K562 (cell line): ENCODE data around the gene HS3ST3B1. TPM values are rescaled to one million over a fixed set of nuclear protein-coding genes. Genes with fewer than 3 reads are reported as not detected.

Experiments
- ATAC-seq: fragments of 200-7000 bp; cut with Tn5 transposase; 3 replicates; pipeline ENCODE4 v1.9.1; 2020; ENCODE audit warnings: moderate library complexity
- BruUV-seq: library from RNA; stranded (reverse); fragments of 400-500 nt; replicated peaks from 2 replicates; lab custom pipeline; 2021; lab: Mats Ljungman, UMichigan
- CTCF ChIA-PET: fragments of 300-600 bp; formaldehyde crosslinking; extraction: SDS; loops from one replicate; lab custom pipeline; 2021; ENCODE audit warnings: low intra/inter-chr PET ratio; lab: Yijun Ruan, JAX
- POLR2A ChIA-PET: fragments of 300-600, 350-650 bp; sonication (Branson Sonifier 250); formaldehyde crosslinking; extraction: SDS; loops from one replicate; lab custom pipeline; 2021; ENCODE audit warnings: antibody characterized with exemption, inconsistent platforms; lab: Yijun Ruan, JAX
- DNase-seq, 4 experiments: peaks; one replicate each; pipeline versions ENCODE4 v3.0.0 to v3.0.0-alpha.2; 2011 to 2018; ENCODE audit warnings: low spot score in 3 of 4, mixed read lengths in 3 of 4; ENCODE audit errors: extremely low read depth in 1 of 4
- FAIRE-seq: peaks from 2 replicates; lab custom pipeline; 2011; peaks lifted over from hg19 to GRCh38; lab: Jason Lieb, UNC
- H2AFZ ChIP-seq: 2 replicates; pipeline ENCODE4 v1.6.0; 2011; ENCODE audit warnings: low read depth, low read length, control low read depth, inconsistent platforms
- H3K27ac ChIP-seq: fragments of 200-600 bp; 3 replicates; pipeline ENCODE4 v1.8.0; 2011; ENCODE audit warnings: low read depth, mild to moderate bottlenecking, control low read depth, inconsistent platforms, low read length, moderate library complexity, mixed read lengths; ENCODE audit errors: extremely low read depth
- H3K27me3 ChIP-seq, 2 experiments: fragments of 300-600 bp in 1 of 2; 2 replicates in 1 of 2; 3 replicates in 1 of 2; pipeline versions ENCODE4 v1.6.0 to v1.8.0; 2011; ENCODE audit warnings: inconsistent platforms in 2 of 2, low read length in 2 of 2, mild to moderate bottlenecking in 1 of 2, mixed read lengths in 1 of 2, moderate library complexity in 1 of 2; ENCODE audit not compliant: control insufficient read depth in 2 of 2, insufficient read depth in 2 of 2
- H3K36me3 ChIP-seq: fragments of 300-600 bp; 3 replicates; pipeline ENCODE4 v1.8.0; 2011; ENCODE audit warnings: mild to moderate bottlenecking, low read length, inconsistent platforms; ENCODE audit not compliant: control insufficient read depth, insufficient read depth
- H3K4me1 ChIP-seq, 2 experiments: fragments of 200-600 bp in 1 of 2; replicated peaks in 1 of 2; 2 replicates in 1 of 2; 3 replicates in 1 of 2; pipeline versions ENCODE4 v1.5.1 to v1.8.0; 2011; ENCODE audit warnings: inconsistent platforms in 2 of 2, low read length in 2 of 2, mild to moderate bottlenecking in 1 of 2, mixed read lengths in 1 of 2, moderate library complexity in 1 of 2; ENCODE audit not compliant: control insufficient read depth in 2 of 2, insufficient read depth in 2 of 2
- H3K4me2 ChIP-seq: 2 replicates; pipeline ENCODE4 v1.6.1; 2011; ENCODE audit warnings: low read length, control low read depth, inconsistent platforms, mixed read lengths; ENCODE audit not compliant: insufficient read depth
- H3K4me3 ChIP-seq: fragments of 200-600 bp; sonication (generic), shearing (Covaris generic); 2 replicates; pipeline ENCODE4 v1.5.1; 2016; ENCODE audit warnings: control low read depth, inconsistent platforms
- H3K79me2 ChIP-seq: fragments of 200-600 bp; 3 replicates; pipeline ENCODE4 v1.8.0; 2011; ENCODE audit warnings: low read length, inconsistent platforms; ENCODE audit not compliant: control insufficient read depth, insufficient read depth
- H3K9ac ChIP-seq, 2 experiments: 2 replicates each; pipeline versions ENCODE4 v1.6.0 to v1.6.1; 2011; ENCODE audit warnings: low read depth in 2 of 2, low read length in 2 of 2, control low read depth in 1 of 2, inconsistent platforms in 1 of 2, mild to moderate bottlenecking in 1 of 2, mixed read lengths in 1 of 2; ENCODE audit not compliant: insufficient read depth in 1 of 2
- H3K9me1 ChIP-seq: one replicate; pipeline ENCODE4 v1.6.0; 2011; ENCODE audit warnings: inconsistent platforms, mild to moderate bottlenecking, low read length, moderate library complexity; ENCODE audit not compliant: control insufficient read depth, insufficient read depth
- H3K9me3 ChIP-seq: replicated peaks from 2 replicates; pipeline ENCODE4 v1.5.1; 2011; ENCODE audit warnings: low read depth, low read length, inconsistent platforms; ENCODE audit not compliant: control insufficient read depth, insufficient read depth
- H4K20me1 ChIP-seq: replicated peaks from 2 replicates; pipeline ENCODE4 v1.6.1; 2011; ENCODE audit warnings: low read length, inconsistent platforms, mixed read lengths; ENCODE audit not compliant: control insufficient read depth, insufficient read depth
- ARHGAP35 ChIP-seq: fragments of 450-650 bp; IDR thresholded peaks from 2 replicates; pipeline ENCODE4 v1.6.1; 2018; ENCODE audit not compliant: partially characterized antibody
- BHLHE40 ChIP-seq: IDR thresholded peaks from 2 replicates; pipeline ENCODE4 v1.6.1; 2011; ENCODE audit warnings: low read length, improper control_type of control experiment
- CBX3 ChIP-seq, 2 experiments: IDR thresholded peaks; 1 replicate in 1 of 2; 2 replicates in 1 of 2; pipeline ENCODE4 v1.6.1; 2012; ENCODE audit warnings: inconsistent platforms in 2 of 2, low read length in 2 of 2, borderline replicate concordance in 1 of 2, control low read depth in 1 of 2
- CC2D1A ChIP-seq: fragments of 450-650 bp; IDR thresholded peaks from 2 replicates; pipeline ENCODE4 v1.6.1; 2017; ENCODE audit warnings: mild to moderate bottlenecking
- GABPB1 ChIP-seq: sonication (generic); formaldehyde crosslinking; IDR thresholded peaks from 2 replicates; pipeline ENCODE4 v1.8.0; 2022; ENCODE audit warnings: mild to moderate bottlenecking, missing genetic modification reagents
- KLF13 ChIP-seq: fragments of 450-650 bp; IDR thresholded peaks from 2 replicates; pipeline ENCODE4 v1.6.1; 2016; ENCODE audit warnings: missing genetic modification characterization, low read depth, mild to moderate bottlenecking, missing compliant biosample characterization, moderate library complexity, borderline replicate concordance
- L3MBTL2 ChIP-seq: fragments of 450-650 bp; IDR thresholded peaks from 2 replicates; pipeline ENCODE4 v1.6.1; 2016; ENCODE audit warnings: mild to moderate bottlenecking, moderate library complexity
- RNF2 ChIP-seq: sonication (generic); IDR thresholded peaks from 2 replicates; pipeline ENCODE4 v1.6.1; 2016
- SP1 ChIP-seq: sonication (generic); formaldehyde crosslinking; IDR thresholded peaks from 2 replicates; pipeline ENCODE4 v1.8.1; 2022; ENCODE audit warnings: mild to moderate bottlenecking, missing genetic modification reagents
- ZC3H11A ChIP-seq: IDR thresholded peaks from 2 replicates; pipeline ENCODE4 v1.6.1; 2012; ENCODE audit warnings: low read depth, low read length, improper control_type of control experiment
- ZNF232 ChIP-seq: sonication (generic); formaldehyde crosslinking; IDR thresholded peaks from 2 replicates; pipeline ENCODE4 v1.8.0; 2022; ENCODE audit warnings: mild to moderate bottlenecking, missing genetic modification reagents
- ZNF239 ChIP-seq: fragments of 250-450 bp; sonication (Bioruptor Pico); IDR thresholded peaks from 2 replicates; pipeline ENCODE4 v1.4.0; 2020; ENCODE audit warnings: mild to moderate bottlenecking
- WGBS: fragments of 100-300 bp; shearing (Covaris generic); methylation state at CpG from one replicate; pipeline ENCODE4 v1.1.6; 2016; ENCODE audit warnings: low coverage, mixed read lengths; ENCODE audit not compliant: insufficient coverage; ENCODE audit errors: missing lambda C conversion rate; 5-methylcytosine and 5-hydroxymethylcytosine counted together
- in situ Hi-C: fragments of 300-500 bp; cut with MboI; formaldehyde crosslinking; loops from 4 replicates; pipeline ENCODE4 v1.15.0; 2018; ENCODE audit warnings: inconsistent platforms, mixed read lengths
- intact Hi-C: fragments of 100-400 bp; cut with micrococcal nuclease; formaldehyde crosslinking; loops from 2 replicates; pipeline ENCODE4 v1.14.2; 2022
- polyA plus RNA-seq, 8 experiments: library from polyadenylated mRNA; depleted of rRNA in 4 of 8; stranded (reverse) in 5 of 8; unstranded in 3 of 8; fragments of >200 nt; fragmentation: Nextera tagmentation in 2 of 8; fragmentation: Illumina TruSeq in 1 of 8; extraction: Ambion mirVana in 2 of 8; extraction: Trizol in 1 of 8; gene quantifications; 2 replicates each; pipeline versions ENCODE4 v1.2.1 to v1.2.3, GENCODE V29; 2011 to 2014; ENCODE audit warnings: inconsistent platforms in 1 of 8, missing spikeins in 1 of 8
- total RNA-seq, 7 experiments: library from RNA; depleted of rRNA in 6 of 7; stranded (reverse); fragments of >200 nt in 6 of 7; fragmentation: Illumina TruSeq in 2 of 7; extraction: Trizol in 2 of 7; gene quantifications; 2 replicates each; pipeline versions ENCODE4 v1.2.1 to v1.2.3, GENCODE V29; 2011 to 2021; ENCODE audit warnings: low replicate concordance in 1 of 7
- TF ChIP-seq, protein P1 (sequence below): fragments of 450-650 bp; IDR thresholded peaks from 2 replicates; pipeline ENCODE4 v1.6.1; 2018; ENCODE audit not compliant: partially characterized antibody

Gene HS3ST3B1
- total and polyA plus RNA-seq, 9 of the 15 experiments (the other 6 are each of a cell fraction or from before 2014, with no cell fraction given): 1.9 to 12.9 (median 3.7) TPM

DNA sequence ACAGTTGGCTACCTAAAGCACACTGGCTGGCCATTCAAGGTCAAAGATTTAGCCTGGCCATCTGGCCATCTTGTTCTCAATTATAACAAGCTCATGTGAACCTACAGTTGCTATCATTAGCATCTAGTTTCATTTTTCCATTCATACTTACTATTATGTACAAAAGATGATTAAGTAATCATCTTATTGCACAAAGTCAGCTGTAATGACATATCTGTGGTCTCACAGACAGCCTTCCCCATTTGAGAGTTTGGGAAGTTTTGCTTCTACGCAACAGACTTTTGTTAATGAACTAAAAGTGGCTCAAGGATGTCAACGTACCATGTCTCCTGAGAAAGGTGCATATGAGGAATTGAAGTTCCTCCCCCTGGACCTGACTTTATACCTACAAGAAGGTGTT, 51.3 kb downstream of the HS3ST3B1 start:
- no peaks in the 10 kb centered on the region for H3K9me3 ChIP-seq
- TF ChIP-seq KLF13: no peak
- no peak for TF ChIP-seq GABPB1
- TF ChIP-seq CC2D1A: no peak
- TF ChIP-seq, protein P1, sequence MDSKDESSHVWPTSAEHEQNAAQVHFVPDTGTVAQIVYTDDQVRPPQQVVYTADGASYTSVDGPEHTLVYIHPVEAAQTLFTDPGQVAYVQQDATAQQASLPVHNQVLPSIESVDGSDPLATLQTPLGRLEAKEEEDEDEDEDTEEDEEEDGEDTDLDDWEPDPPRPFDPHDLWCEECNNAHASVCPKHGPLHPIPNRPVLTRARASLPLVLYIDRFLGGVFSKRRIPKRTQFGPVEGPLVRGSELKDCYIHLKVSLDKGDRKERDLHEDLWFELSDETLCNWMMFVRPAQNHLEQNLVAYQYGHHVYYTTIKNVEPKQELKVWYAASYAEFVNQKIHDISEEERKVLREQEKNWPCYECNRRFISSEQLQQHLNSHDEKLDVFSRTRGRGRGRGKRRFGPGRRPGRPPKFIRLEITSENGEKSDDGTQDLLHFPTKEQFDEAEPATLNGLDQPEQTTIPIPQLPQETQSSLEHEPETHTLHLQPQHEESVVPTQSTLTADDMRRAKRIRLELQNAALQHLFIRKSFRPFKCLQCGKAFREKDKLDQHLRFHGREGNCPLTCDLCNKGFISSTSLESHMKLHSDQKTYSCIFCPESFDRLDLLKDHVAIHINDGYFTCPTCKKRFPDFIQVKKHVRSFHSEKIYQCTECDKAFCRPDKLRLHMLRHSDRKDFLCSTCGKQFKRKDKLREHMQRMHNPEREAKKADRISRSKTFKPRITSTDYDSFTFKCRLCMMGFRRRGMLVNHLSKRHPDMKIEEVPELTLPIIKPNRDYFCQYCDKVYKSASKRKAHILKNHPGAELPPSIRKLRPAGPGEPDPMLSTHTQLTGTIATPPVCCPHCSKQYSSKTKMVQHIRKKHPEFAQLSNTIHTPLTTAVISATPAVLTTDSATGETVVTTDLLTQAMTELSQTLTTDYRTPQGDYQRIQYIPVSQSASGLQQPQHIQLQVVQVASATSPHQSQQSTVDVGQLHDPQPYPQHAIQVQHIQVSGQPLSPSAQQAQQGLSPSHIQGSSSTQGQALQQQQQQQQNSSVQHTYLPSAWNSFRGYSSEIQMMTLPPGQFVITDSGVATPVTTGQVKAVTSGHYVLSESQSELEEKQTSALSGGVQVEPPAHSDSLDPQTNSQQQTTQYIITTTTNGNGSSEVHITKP: no peak
- TF ChIP-seq ZNF239: no peak
- no peak for TF ChIP-seq RNF2
- TF ChIP-seq L3MBTL2: no peak
- TF ChIP-seq ZC3H11A: no peak
- TF ChIP-seq ZNF232: no peak
- no peak for TF ChIP-seq SP1 (CRISPR knock-in tag)
- TF ChIP-seq ARHGAP35: no peak
- TF ChIP-seq CBX3 (IDR thresholded peaks at IDR 0.05; ENCODE audit: borderline replicate concordance in 1 of 2, low read length in 2 of 2): no peak
- TF ChIP-seq BHLHE40: no peak
- TF ChIP-seq, all 486 proteins: peak for 0
- Histone ChIP-seq H2AFZ (no peak overlapping the region), H3K27ac (no peak overlapping the region), H3K9ac (no peak overlapping the region), H3K4me1 (no peaks in the 10 kb centered on the region), H3K36me3 (peaks cover 6% of the 10 kb centered on the region; the same call in 1 of the 3 replicates), H3K79me2 (no peaks in the 10 kb centered on the region), H3K9me1 (no peaks in the 10 kb centered on the region), H4K20me1 (no peaks in the 10 kb centered on the region), H3K4me3 (no peak overlapping the region), H3K4me2 (no peak overlapping the region), H3K27me3 (no peaks in the 10 kb centered on the region)
- in situ Hi-C loops: no loop called here
- ATAC-seq (no peak), DNase-seq (no peak), FAIRE-seq (no peak)
- intact Hi-C loops: no loop called here
- ChIA-PET POLR2A (interaction anchor here (0.9 kb wide), 1 partner anchor 51 kb away, joined by 3 read pairs; the partner anchor contains the start of gene HS3ST3B1), CTCF (no interaction called here)
- BruUV-seq: no TSS peak
- WGBS: 65% methylated on average over 2 of the region's 2 CpGs
